BE2C (cell line): Measurements from ENCODE around the gene IGFLR1.

Experiments used
- DNase-seq: peaks from one replicate; pipeline ENCODE4 v3.0.0-alpha.2; 2020
- H3K27me3 ChIP-seq: fragments of 250-450 bp; sonication (Bioruptor Pico); 2 replicates; pipeline ENCODE4 v1.5.1; 2020; ENCODE audit warnings: mild to moderate bottlenecking
- H3K36me3 ChIP-seq: fragments of 250-450 bp; sonication (Bioruptor Pico); 2 replicates; pipeline ENCODE4 v1.5.1; 2020; ENCODE audit warnings: mild to moderate bottlenecking
- H3K4me1 ChIP-seq: fragments of 250-450 bp; sonication (Bioruptor Pico); 2 replicates; pipeline ENCODE4 v1.5.1; 2020
- H3K4me3 ChIP-seq: 2 replicates; pipeline ENCODE4 v1.5.1; 2011; ENCODE audit warnings: low read depth, low read length
- H3K9me3 ChIP-seq: fragments of 250-450 bp; sonication (Bioruptor Pico); 2 replicates; pipeline ENCODE4 v1.5.1; 2020
- TF ChIP-seq, protein P1 (sequence below): IDR thresholded peaks from 2 replicates; pipeline ENCODE4 v1.5.1; 2012; ENCODE audit warnings: mild to moderate bottlenecking, low read depth, low read length

IGFLR1 gene

GRCh38 chr19:35717665-35718344, 24.4 kb downstream of the IGFLR1 start, which contains the start of gene KMT2B:
Gene KMT2B (plus strand): TSS chr19:35718003. CDS start chr19:35718019, 16 bp downstream.
- DNase-seq: no peak
- TF ChIP-seq, protein P1, sequence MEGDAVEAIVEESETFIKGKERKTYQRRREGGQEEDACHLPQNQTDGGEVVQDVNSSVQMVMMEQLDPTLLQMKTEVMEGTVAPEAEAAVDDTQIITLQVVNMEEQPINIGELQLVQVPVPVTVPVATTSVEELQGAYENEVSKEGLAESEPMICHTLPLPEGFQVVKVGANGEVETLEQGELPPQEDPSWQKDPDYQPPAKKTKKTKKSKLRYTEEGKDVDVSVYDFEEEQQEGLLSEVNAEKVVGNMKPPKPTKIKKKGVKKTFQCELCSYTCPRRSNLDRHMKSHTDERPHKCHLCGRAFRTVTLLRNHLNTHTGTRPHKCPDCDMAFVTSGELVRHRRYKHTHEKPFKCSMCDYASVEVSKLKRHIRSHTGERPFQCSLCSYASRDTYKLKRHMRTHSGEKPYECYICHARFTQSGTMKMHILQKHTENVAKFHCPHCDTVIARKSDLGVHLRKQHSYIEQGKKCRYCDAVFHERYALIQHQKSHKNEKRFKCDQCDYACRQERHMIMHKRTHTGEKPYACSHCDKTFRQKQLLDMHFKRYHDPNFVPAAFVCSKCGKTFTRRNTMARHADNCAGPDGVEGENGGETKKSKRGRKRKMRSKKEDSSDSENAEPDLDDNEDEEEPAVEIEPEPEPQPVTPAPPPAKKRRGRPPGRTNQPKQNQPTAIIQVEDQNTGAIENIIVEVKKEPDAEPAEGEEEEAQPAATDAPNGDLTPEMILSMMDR: no peak
- Histone ChIP-seq H3K36me3 (peaks cover 24% of the 10 kb centered on the region), H3K4me3 (peak within 1 kb of the TSS; percentile 87), H3K27me3 (no peaks in the 10 kb centered on the region), H3K9me3 (no peaks in the 10 kb centered on the region), H3K4me1 (no peaks in the 10 kb centered on the region; the same call in 1 of the 2 replicates)

GRCh38 chr19:35716801-35717664, 25.2 kb downstream of the IGFLR1 start:
- H3K36me3 ChIP-seq: peaks cover 16% of the 10 kb centered on the region
- H3K9me3 ChIP-seq: no peaks in the 10 kb centered on the region
- H3K4me1 ChIP-seq: no peaks in the 10 kb centered on the region; the same call in 1 of the 2 replicates
- DNase-seq: peak; percentile 98
- TF ChIP-seq, protein P1: peak; percentile 80
- H3K27me3 ChIP-seq: 0 out of 2 replicates have a peak, but pooled peaks cover 3% of the 10 kb centered on the region
- peak overlapping the region; percentile 79 for H3K4me3 ChIP-seq

DNA sequence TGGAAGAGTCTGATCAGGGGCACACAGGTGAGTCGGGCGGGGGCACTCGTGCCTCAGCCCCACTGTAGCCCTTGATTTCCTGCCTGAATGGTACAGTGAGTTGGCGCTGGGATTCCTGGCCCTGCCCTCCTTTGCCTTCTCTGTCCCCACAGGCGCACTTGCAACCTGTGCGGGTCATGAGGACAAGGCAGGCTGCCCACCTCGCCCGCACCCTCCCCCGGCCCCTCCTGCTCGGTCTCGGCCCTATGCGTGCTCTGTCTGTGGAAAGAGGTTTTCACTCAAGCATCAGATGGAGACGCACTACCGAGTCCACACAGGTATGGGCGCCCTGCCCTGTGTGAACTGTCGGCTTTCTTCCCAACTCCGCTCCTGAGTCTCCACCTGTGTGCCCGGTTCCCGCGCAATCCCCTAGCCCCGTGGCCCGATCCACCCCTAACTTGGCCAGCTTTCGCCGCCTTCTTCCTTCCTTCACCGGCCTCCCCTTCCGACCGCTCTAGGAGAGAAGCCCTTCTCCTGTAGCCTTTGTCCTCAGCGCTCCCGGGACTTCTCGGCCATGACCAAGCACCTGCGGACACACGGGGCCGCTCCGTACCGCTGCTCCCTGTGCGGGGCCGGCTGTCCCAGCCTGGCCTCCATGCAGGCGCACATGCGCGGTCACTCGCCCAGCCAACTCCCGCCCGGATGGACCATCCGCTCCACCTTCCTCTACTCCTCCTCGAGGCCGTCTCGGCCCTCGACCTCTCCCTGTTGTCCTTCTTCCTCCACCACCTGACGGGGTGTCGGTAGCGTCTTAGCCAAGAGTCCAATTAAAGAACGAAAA, 26.1 kb downstream of the IGFLR1 start:
- H3K9me3 ChIP-seq: no peaks in the 10 kb centered on the region
- peaks cover 10% of the 10 kb centered on the region for H3K36me3 ChIP-seq
- H3K4me3 ChIP-seq: peak overlapping the region; percentile 79
- H3K27me3 ChIP-seq: peaks cover 7% of the 10 kb centered on the region
- TF ChIP-seq, protein P1: no peak
- H3K4me1 ChIP-seq: no peaks in the 10 kb centered on the region; the same call in 1 of the 2 replicates
- peak; percentile 46 for DNase-seq

- TF ChIP-seq, protein P1: no peak
- Histone ChIP-seq H3K4me3 (no peak overlapping the region), H3K9me3 (no peaks in the 10 kb centered on the region), H3K36me3 (peaks cover 8% of the 10 kb centered on the region), H3K4me1 (no peaks in the 10 kb centered on the region; the same call in 1 of the 2 replicates), H3K27me3 (peaks cover 15% of the 10 kb centered on the region)
- DNase-seq: no peak
These were observed 26.9 kb downstream of the IGFLR1 start for GRCh38 chr19:35715355-35715809.

- H3K4me1 ChIP-seq: no peaks in the 10 kb centered on the region; the same call in 1 of the 2 replicates
- H3K4me3 ChIP-seq: no peak overlapping the region
- DNase-seq: no peak
- TF ChIP-seq, protein P1: peak; percentile 22
- H3K27me3 ChIP-seq: peaks cover 18% of the 10 kb centered on the region
- peaks cover 3% of the 10 kb centered on the region for H3K36me3 ChIP-seq
- H3K9me3 ChIP-seq: no peaks in the 10 kb centered on the region
These were observed 27.5 kb downstream of the IGFLR1 start for GRCh38 chr19:35714601-35715354.
